Fibroblast of skin of scalp (primary cell): ENCODE measurements around the gene BICC1.

Source experiments
- DNase-seq: peaks from one replicate; pipeline ENCODE4 v3.0.0-alpha.2; 2013

BICC1 gene

DNA sequence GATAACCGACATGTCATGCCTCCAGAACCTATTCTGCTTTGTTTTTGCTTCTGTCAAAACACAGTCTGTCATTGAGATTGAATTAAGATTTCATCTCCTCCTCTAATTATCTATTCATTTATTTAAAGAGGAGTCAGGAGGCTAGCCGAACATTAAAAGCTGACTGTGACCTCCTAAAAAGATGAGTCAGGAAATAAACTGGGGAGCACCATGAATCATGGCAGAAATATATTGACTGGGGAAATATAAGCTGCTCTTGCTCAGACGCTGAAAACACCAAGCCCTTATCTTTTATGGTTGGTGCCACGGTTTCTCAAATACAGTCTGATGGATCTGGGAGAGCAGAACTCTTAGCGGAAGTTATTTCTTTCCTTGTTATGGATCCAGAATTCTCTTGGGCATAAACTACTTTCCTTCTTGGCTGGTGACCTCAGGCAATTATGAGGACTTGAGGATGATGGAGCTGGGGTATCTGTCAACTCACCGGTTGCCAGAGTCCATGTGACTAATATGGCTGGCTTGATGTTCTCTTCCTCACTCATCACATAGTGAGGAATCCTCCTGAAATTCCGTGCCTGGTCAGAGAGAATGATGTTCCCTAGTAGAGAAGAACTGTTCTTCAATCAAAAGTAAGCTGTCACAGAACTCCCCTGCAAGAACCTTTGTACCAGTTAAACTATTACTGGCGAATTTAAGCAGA, 356.2 kb downstream of the BICC1 start:
- peak; percentile 5 for DNase-seq

- no peak for DNase-seq
Observed at GRCh38 chr10:58870070-58870469, 357.4 kb downstream of the BICC1 start.

- no peak for DNase-seq
Observed at GRCh38 chr10:58873161-58873560, 360.5 kb downstream of the BICC1 start.
